Measurements from ENCODE around the gene KRT1.

The KRT1 gene

DNA sequence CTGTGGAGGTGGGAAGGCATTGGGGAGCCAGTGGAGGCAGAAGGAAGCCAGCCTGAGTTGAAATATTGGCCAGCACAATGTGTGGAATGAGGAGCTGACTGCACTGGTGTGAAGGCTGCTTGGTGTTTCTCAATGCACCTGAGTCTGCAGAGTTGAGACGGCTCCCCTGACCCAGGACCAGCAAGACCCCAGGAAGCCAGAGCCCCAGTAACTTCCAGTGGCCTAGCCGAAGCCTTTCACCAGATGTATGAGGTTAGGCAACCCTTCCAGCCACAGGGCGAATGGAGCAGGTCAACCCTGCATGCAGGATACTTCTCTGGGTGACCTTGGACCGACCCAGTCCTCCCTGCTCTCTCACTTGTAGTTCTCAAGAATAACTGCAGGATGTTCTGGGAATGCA lies 48.9 kb downstream of the KRT1 start:
- TF ChIP-seq, protein P1, sequence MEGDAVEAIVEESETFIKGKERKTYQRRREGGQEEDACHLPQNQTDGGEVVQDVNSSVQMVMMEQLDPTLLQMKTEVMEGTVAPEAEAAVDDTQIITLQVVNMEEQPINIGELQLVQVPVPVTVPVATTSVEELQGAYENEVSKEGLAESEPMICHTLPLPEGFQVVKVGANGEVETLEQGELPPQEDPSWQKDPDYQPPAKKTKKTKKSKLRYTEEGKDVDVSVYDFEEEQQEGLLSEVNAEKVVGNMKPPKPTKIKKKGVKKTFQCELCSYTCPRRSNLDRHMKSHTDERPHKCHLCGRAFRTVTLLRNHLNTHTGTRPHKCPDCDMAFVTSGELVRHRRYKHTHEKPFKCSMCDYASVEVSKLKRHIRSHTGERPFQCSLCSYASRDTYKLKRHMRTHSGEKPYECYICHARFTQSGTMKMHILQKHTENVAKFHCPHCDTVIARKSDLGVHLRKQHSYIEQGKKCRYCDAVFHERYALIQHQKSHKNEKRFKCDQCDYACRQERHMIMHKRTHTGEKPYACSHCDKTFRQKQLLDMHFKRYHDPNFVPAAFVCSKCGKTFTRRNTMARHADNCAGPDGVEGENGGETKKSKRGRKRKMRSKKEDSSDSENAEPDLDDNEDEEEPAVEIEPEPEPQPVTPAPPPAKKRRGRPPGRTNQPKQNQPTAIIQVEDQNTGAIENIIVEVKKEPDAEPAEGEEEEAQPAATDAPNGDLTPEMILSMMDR (IDR thresholded peaks at IDR 0.05), result no peak
- TF ChIP-seq ZFX (IDR thresholded peaks at IDR 0.05; ENCODE audit: borderline replicate concordance), result no peak
- no peak overlapping the region for H3K27ac ChIP-seq

DNA sequence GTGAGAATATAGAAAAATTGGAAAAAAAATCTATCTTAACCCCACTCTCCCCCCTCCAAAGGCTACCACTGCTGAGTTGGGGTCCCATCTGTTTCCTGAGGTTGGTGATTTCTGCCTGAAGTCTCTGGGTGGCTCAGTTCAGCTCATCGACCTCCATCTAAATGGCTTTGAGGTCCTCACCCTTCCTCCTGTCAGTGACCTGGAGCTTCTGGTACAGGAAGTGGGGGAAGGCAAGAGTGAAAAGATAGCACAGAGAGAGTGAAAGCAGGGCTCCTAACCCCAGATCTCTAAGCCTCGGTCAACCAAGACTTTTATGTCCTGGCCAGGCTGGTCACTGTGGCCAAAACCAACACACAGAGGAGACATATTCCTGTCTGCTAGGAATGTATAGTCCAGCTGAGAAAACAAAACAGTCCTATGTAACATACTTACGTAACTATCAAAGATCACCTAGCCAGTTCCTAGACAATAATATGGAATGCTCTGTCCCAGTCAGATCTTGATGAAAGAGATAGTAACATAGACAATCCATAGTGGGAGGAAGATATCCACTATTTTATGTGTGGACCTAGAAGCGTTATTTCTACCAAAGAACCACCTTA lies 49.5 kb downstream of the KRT1 start:
- no peak for TF ChIP-seq ZFX (IDR thresholded peaks at IDR 0.05; ENCODE audit: borderline replicate concordance)
- TF ChIP-seq, protein P1 (IDR thresholded peaks at IDR 0.05), result no peak

DNA sequence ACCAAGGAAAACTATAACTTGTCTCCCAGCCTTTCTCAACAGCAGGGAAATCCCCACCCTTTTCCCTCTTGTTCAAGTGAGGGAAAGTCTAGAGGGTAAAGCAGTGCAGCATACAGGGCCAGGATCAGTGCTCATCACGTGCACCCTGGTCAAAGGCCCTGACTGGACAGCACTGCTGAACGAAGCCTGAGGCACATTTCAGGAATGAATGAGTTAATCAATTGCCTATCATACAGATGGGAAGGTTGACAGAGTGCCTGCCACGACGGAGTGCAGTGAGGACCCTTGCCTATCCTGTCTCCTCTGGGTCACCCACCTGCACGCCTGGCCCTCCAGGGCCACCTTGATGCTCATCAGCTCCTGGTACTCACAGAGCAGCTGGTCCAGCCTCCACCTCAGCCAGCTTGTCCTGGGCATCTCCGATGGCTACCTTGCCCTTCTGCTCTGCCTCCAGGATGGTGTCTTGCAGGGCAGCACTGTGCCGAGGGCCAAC lies 50.2 kb downstream of the KRT1 start:
- no peak overlapping the region for H3K27ac ChIP-seq
- no peak for TF ChIP-seq ZFX (IDR thresholded peaks at IDR 0.05; ENCODE audit: borderline replicate concordance)
- TF ChIP-seq, protein P1 (IDR thresholded peaks at IDR 0.05), result no peak

More for the DNA sequence above, 49.5 kb downstream of the KRT1 start:
- no peak overlapping the region for H3K27ac ChIP-seq

- TF ChIP-seq, protein P1 (IDR thresholded peaks at IDR 0.05), result no peak
- no peak for TF ChIP-seq ZFX (IDR thresholded peaks at IDR 0.05; ENCODE audit: borderline replicate concordance)
- H3K27ac ChIP-seq, result no peak overlapping the region
Measured at GRCh38 chr12:52629281-52630007, 50.8 kb downstream of the KRT1 start.

DNA sequence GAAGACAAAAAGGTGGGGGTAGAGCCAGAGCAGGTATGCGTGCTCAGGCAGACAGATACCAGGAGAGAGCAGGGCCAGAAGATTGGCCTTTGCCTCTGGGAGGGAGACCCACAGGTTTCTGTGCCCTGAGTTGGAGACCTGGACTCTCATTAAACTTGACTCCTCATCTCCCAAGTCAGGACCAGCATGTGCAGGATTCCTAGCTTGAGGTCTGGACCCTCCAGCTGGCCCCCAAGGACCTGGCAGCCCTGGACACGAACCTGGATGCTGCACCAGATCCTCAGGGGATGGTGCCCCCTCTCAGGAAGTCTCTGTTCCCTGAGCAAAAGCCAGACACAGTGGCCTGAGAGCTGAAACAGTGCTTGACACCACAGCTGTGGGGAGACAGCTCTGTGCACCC lies 51.4 kb downstream of the KRT1 start:
- TF ChIP-seq ZFX (IDR thresholded peaks at IDR 0.05; ENCODE audit: borderline replicate concordance), result no peak
- TF ChIP-seq, protein P1 (IDR thresholded peaks at IDR 0.05), result no peak
- no peak overlapping the region for H3K27ac ChIP-seq

- no peak for TF ChIP-seq ZFX (IDR thresholded peaks at IDR 0.05; ENCODE audit: borderline replicate concordance)
- TF ChIP-seq, protein P1 (IDR thresholded peaks at IDR 0.05), result no peak
- H3K27ac ChIP-seq, result no peak overlapping the region
Measured at GRCh38 chr12:52628111-52628507, 52.1 kb downstream of the KRT1 start.
